Omental fat pad (tissue), 4 donors: ENCODE data around the gene OR2T35. TPM values are rescaled to one million over a fixed set of nuclear protein-coding genes. Genes with fewer than 3 reads are reported as not detected.
"Not testable (repeated sequence)": the region's sequence is repeated elsewhere in the genome, so short reads cannot be mapped to it uniquely, and the experiment has no call there.

ENCODE experiments used
- ATAC-seq: fragments of 150-250 bp; one replicate; pipeline ENCODE4 v1.9.1; 2016; ENCODE audit warnings: mild to moderate bottlenecking, moderate library complexity; ENCODE audit not compliant: low FRiP score
- DNase-seq: peaks from one replicate; pipeline ENCODE4 v3.0.0-alpha.2; 2019; ENCODE audit warnings: low spot score
- total RNA-seq, 4 donors: library from RNA; depleted of rRNA; stranded (reverse); fragments of >200 nt; gene quantifications; one replicate each; pipeline ENCODE4 v1.1.0, GENCODE V29; 2016
- TF ChIP-seq, protein P1 (sequence below), 3 donors: fragments of 450-650 bp; IDR thresholded peaks; one replicate each; pipeline ENCODE4 v1.5.1; 2016 to 2017; ENCODE audit warnings: antibody characterized with exemption in 3 of 3, mild to moderate bottlenecking in 3 of 3, moderate library complexity in 2 of 3

Gene OR2T35, protein sequence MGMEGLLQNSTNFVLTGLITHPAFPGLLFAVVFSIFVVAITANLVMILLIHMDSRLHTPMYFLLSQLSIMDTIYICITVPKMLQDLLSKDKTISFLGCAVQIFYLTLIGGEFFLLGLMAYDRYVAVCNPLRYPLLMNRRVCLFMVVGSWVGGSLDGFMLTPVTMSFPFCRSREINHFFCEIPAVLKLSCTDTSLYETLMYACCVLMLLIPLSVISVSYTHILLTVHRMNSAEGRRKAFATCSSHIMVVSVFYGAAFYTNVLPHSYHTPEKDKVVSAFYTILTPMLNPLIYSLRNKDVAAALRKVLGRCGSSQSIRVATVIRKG
- total RNA-seq: not detected

- DNase-seq, ATAC-seq: not testable (repeated sequence)
These were observed at the start of gene OR2T35 for GRCh38 chr1:248645178-248645577. TSS of gene OR2T35 (minus strand) at chr1:248645278. CDS start at chr1:248639258, 6,020 bp downstream.

- ATAC-seq (no peak), DNase-seq (no peak)
- TF ChIP-seq, protein P1, sequence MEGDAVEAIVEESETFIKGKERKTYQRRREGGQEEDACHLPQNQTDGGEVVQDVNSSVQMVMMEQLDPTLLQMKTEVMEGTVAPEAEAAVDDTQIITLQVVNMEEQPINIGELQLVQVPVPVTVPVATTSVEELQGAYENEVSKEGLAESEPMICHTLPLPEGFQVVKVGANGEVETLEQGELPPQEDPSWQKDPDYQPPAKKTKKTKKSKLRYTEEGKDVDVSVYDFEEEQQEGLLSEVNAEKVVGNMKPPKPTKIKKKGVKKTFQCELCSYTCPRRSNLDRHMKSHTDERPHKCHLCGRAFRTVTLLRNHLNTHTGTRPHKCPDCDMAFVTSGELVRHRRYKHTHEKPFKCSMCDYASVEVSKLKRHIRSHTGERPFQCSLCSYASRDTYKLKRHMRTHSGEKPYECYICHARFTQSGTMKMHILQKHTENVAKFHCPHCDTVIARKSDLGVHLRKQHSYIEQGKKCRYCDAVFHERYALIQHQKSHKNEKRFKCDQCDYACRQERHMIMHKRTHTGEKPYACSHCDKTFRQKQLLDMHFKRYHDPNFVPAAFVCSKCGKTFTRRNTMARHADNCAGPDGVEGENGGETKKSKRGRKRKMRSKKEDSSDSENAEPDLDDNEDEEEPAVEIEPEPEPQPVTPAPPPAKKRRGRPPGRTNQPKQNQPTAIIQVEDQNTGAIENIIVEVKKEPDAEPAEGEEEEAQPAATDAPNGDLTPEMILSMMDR (IDR thresholded peaks at IDR 0.05): no peak
These were observed 46.6 kb upstream of the OR2T35 start for GRCh38 chr1:248691567-248692155.

DNA sequence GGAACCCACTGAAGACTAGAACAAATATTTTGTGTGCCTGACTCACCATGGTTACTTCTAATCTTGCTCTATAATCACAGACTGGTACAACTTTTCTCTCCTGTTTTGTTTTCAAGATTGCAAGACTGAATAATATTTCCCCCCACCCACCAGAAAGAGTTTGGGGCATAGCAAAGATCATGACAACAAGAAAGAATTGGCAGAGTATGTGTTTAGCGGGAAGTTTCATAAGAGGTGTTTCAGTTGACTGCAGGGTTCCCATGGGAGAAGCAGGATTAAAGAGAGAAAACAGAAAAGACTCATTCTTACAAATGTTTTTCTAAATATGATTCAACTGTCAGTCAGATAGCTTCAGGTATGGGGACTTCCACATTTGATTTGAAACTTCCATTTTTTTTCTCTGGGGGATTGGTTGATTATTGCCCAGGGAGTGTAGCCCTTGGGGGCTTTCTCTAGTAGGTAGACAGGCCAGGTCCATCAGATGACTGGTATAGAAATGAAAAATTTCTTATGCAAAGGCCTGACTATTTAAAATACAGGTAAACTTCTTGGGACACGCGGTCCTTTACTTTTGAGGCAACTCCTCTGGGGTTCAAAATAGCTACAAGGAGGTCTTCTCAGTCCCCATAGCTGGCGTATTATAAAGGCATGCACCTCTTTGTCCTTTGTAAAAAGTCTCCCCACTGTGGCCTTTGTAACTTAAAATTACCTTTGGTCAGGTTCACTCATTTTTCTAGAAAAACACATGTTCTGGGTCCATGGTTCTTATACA, 43.6 kb upstream of the OR2T35 start:
- TF ChIP-seq, protein P1 (IDR thresholded peaks at IDR 0.05): no peak
- DNase-seq (no peak), ATAC-seq (peak; percentile 91)

- TF ChIP-seq, protein P1 (IDR thresholded peaks at IDR 0.05): no peak
- DNase-seq (no peak), ATAC-seq (no peak)
These were observed 41.7 kb upstream of the OR2T35 start for GRCh38 chr1:248686815-248687214.

GRCh38 chr1:248681651-248682050, 36.6 kb upstream of the OR2T35 start:
- DNase-seq (no peak), ATAC-seq (no peak)
- TF ChIP-seq, protein P1 (IDR thresholded peaks at IDR 0.05): no peak

DNA sequence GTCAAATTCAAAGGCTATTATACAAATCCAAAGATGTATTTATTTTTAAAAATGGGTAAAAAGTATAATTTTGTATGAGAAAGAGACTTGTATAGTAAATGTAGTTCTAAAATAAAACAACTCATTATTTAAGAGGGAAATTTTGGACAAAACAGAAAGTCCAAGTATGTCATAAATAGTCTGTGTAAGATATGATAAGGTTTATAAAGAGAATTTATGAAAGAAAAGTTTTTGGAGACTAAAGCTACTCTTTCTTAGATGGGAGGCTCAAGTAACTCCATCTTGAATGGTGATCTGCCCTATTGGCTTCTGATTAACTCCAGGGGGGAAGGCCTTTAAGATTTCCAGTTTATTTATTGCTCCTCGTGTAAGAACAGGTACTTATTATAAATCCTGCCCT, 24.9 kb upstream of the OR2T35 start:
- TF ChIP-seq, protein P1 (IDR thresholded peaks at IDR 0.05): no peak
- ATAC-seq: no peak
- DNase-seq: no peak

GRCh38 chr1:248663453-248664328, 18.6 kb upstream of the OR2T35 start:
- not testable (repeated sequence) for ATAC-seq, DNase-seq

DNA sequence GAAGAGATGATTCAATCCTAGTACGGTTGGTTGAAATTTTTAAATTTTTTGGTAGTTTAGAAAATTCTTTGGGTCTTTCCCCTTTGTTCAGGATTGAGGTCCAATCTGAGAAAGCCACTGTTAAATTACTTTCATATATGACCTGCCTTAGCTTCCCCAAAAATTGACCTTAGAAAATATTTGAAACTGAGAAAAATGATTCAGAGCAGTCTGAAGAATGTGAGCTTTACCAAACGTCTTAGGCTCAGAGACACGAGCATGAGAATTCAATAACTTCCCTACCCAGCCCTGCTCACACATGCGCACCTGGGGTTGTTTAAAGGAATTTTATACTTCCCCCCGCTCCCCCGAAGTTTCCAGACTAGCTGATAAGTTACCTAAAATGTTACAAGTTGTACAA, 11.7 kb upstream of the OR2T35 start:
- not testable (repeated sequence) for ATAC-seq, DNase-seq

DNA sequence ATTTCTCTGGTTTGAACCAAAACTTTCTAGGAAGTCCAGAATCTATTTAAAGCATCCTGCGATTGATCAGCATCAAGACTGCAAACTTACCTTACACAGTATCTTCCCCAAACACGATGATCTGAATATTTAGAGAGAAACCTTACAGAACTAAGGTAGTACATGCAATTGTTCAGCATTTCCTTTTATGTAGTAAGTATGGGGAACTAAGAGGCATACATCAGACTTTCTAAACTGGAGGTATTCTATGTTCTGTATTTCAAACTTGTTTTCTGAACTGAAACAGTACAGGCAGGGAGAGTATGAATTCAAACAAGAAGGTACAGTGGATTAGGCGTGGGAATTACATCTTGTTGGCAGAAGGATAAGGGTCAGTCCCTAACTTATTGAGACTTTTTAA, 10.3 kb upstream of the OR2T35 start, which contains the start of gene OR2T27:
Gene OR2T27, minus strand, starts transcription at position 175 of the 400 bp plus-strand sequence. CDS start 4,644 bp downstream, outside the sequence.
- DNase-seq, ATAC-seq: not testable (repeated sequence)

GRCh38 chr1:248648770-248649536, 3.9 kb upstream of the OR2T35 start:
- DNase-seq, ATAC-seq: not testable (repeated sequence)
